PC-9 (cell line): ENCODE measurements around the gene TBCD.

Experiments
- EZH2 ChIP-seq: fragments of 200-600 bp; sonication (generic); IDR thresholded peaks from 2 replicates; pipeline ENCODE4 v1.8.0; 2017; ENCODE audit warnings: antibody characterized with exemption, low read depth
- TF ChIP-seq, protein P1 (sequence below): fragments of 200-600 bp; sonication (generic); conservative IDR thresholded peaks from 2 replicates; pipeline ENCODE4 v1.6.1; 2017; ENCODE audit warnings: mixed run types, antibody characterized with exemption, mild to moderate bottlenecking, moderate library complexity

DNA sequence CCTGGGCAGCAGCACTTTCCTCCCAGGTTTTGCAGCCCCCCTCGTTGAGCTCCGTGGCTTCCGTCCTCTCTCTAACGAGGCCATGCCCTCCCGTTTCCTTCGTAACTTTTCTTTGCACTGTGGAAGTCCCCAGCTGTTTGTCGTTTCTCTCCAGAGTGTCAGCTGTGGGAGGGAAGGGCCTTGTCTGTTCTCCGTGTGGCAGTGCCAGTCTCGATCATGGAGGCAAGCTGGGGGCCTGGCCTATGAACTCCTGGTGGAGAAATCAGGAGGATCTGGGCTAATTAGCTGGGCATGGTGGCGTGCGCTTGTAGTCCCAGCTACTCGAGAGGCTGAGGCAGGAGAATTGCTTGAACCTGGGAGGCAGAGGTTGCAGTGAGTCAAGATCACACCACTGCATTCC lies 28.3 kb downstream of the TBCD start:
- TF ChIP-seq, protein P1, sequence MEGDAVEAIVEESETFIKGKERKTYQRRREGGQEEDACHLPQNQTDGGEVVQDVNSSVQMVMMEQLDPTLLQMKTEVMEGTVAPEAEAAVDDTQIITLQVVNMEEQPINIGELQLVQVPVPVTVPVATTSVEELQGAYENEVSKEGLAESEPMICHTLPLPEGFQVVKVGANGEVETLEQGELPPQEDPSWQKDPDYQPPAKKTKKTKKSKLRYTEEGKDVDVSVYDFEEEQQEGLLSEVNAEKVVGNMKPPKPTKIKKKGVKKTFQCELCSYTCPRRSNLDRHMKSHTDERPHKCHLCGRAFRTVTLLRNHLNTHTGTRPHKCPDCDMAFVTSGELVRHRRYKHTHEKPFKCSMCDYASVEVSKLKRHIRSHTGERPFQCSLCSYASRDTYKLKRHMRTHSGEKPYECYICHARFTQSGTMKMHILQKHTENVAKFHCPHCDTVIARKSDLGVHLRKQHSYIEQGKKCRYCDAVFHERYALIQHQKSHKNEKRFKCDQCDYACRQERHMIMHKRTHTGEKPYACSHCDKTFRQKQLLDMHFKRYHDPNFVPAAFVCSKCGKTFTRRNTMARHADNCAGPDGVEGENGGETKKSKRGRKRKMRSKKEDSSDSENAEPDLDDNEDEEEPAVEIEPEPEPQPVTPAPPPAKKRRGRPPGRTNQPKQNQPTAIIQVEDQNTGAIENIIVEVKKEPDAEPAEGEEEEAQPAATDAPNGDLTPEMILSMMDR = no peak
- TF ChIP-seq EZH2 = no peak
